HepG2 (cell line): ENCODE results near the gene SDC4. TPM values are rescaled to one million over a fixed set of nuclear protein-coding genes. Genes with fewer than 3 reads are reported as not detected.

Source experiments
- ATF2 ChIP-seq: sonication (generic); formaldehyde crosslinking; IDR thresholded peaks from 2 replicates; pipeline ENCODE4 v1.4.0; 2020; ENCODE audit warnings: missing genetic modification reagents
- CBX5 ChIP-seq: sonication (generic); formaldehyde crosslinking; IDR thresholded peaks from 2 replicates; pipeline ENCODE4 v1.4.0; 2020; ENCODE audit warnings: missing genetic modification reagents, borderline replicate concordance
- FOXK2 ChIP-seq: fragments of 450-650 bp; IDR thresholded peaks from 2 replicates; pipeline ENCODE4 v1.6.1; 2016
- KDM6A ChIP-seq: IDR thresholded peaks from 2 replicates; pipeline ENCODE4 v1.6.1; 2016; ENCODE audit warnings: low read depth
- MAZ ChIP-seq, 2 experiments: sonication (generic) in 1 of 2; formaldehyde crosslinking in 1 of 2; IDR thresholded peaks; 2 replicates each; pipeline versions ENCODE4 v1.5.0 to v1.6.1; 2012 to 2020; ENCODE audit warnings: low read depth in 2 of 2, mild to moderate bottlenecking in 2 of 2, borderline replicate concordance in 1 of 2, improper control_type of control experiment in 1 of 2, low read length in 1 of 2, missing genetic modification reagents in 1 of 2, moderate library complexity in 1 of 2
- RAD51 ChIP-seq: fragments of 450-650 bp; IDR thresholded peaks from 2 replicates; pipeline ENCODE4 v1.6.1; 2016; ENCODE audit warnings: borderline replicate concordance
- ZFY ChIP-seq: sonication (generic); formaldehyde crosslinking; IDR thresholded peaks from 2 replicates; pipeline ENCODE4 v1.4.0; 2020; ENCODE audit warnings: missing genetic modification reagents
- ZNF33B ChIP-seq: sonication (generic); formaldehyde crosslinking; IDR thresholded peaks from 2 replicates; pipeline ENCODE4 v1.5.1; 2020; ENCODE audit warnings: mild to moderate bottlenecking, missing genetic modification reagents
- ZNF512B ChIP-seq: sonication (generic); formaldehyde crosslinking; IDR thresholded peaks from 2 replicates; pipeline ENCODE4 v1.5.1; 2020; ENCODE audit warnings: missing genetic modification reagents, mild to moderate bottlenecking, borderline replicate concordance
- ZSCAN31 ChIP-seq: sonication (generic); formaldehyde crosslinking; IDR thresholded peaks from 2 replicates; pipeline ENCODE4 v1.5.0; 2020; ENCODE audit warnings: low read depth, mild to moderate bottlenecking, missing genetic modification reagents
- polyA plus RNA-seq, 8 experiments: library from polyadenylated mRNA; depleted of rRNA in 3 of 8; stranded (reverse) in 7 of 8; unstranded in 1 of 8; fragments of >200 nt; fragmentation: Illumina TruSeq in 4 of 8; extraction: Trizol in 4 of 8; gene quantifications; 2 replicates each; pipeline versions ENCODE4 v1.2.1 to v1.2.3, GENCODE V29; 2011 to 2016; ENCODE audit warnings: low read depth in 4 of 8, missing spikeins in 1 of 8, mixed read lengths in 1 of 8; ENCODE audit not compliant: insufficient read depth in 1 of 8
- total RNA-seq, 5 experiments: library from RNA; depleted of rRNA; stranded (reverse); fragments of >200 nt; fragmentation: Illumina TruSeq; extraction: Trizol; gene quantifications; 2 replicates each; pipeline ENCODE4 v1.2.3, GENCODE V29; 2016; ENCODE audit warnings: low read depth in 1 of 5
- TF ChIP-seq, protein P1 (sequence below): sonication (generic); formaldehyde crosslinking; IDR thresholded peaks from 2 replicates; pipeline ENCODE4 v1.4.0; 2020; ENCODE audit warnings: missing genetic modification reagents, mild to moderate bottlenecking, borderline replicate concordance
- TF ChIP-seq, protein P2 (sequence below): sonication (generic); formaldehyde crosslinking; IDR thresholded peaks from 2 replicates; pipeline ENCODE4 v1.5.1; 2020; ENCODE audit warnings: mild to moderate bottlenecking, missing genetic modification reagents, moderate library complexity

The SDC4 gene
- total and polyA plus RNA-seq, 2 of the 13 experiments (the other 11 are each of a cell fraction or from before 2014, with no cell fraction given), result 49.0 to 65.1 TPM

DNA sequence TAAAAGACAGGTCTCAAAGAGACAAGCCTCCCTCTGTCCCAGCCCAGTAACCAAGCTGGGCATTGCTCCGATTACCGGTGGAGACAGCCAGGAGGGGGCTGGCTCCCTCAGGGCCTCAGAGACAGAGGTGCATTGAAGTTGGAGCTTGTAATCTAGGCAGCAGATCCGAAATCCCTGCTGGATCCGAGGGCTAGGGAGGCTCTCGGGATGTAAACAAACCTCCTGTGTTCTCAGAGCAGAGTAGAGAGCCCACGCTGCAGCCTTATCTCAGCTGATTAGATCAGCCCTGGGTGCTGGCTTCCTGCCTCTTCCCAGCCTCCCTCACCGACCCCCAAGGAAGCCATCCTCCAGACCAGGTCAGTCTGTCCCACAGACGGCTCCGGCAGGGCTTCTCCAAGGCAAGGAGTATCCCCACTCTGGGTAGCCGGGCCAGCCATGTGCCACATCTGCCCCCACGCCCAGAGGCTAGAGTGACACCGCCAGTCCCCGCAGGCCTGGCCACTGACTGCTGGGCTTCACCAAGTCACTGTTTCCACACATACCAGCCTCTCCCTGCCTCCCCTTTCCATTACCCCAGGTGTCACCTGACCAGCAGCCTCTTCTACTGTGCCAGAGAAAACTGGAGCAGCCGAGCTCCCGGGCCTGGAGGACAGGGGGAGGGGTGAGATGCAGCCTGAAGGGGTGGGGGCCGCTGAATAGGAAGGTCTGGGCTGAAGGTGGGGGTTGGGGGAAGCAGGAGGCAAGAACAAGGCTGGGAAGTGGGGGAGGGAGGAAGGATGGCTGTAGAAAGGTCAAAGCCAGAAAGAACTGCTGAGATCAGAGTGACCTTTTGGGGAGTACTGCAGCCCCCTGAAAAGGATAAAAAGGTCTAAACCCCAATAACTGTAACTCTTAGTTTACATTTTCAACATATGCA is 6.0 kb downstream of the SDC4 start (continued):
- TF ChIP-seq ZNF512B (CRISPR knock-in tag) (no peak; the same call in 1 of the 2 replicates), ATF2 (0 out of 2 replicates have a peak, but pooled peaks have one; percentile 20), ZNF33B (CRISPR knock-in tag) (no peak; the same call in none of the 2 replicates), KDM6A (no peak), CBX5 (0 out of 2 replicates have a peak, but pooled peaks have one; percentile 9), ZSCAN31 (peak; percentile 58; the same call in 1 of the 2 replicates), FOXK2 (no peak), ZFY (CRISPR knock-in tag) (peak; percentile 68), MAZ (IDR thresholded peaks at IDR 0.05; ENCODE audit: borderline replicate concordance, low read depth, low read length) (no peak), MAZ (CRISPR knock-in tag; IDR thresholded peaks at IDR 0.05; ENCODE audit: low read depth) (peak; percentile 73; the same call in 1 of the 2 replicates), RAD51 (no peak)
- TF ChIP-seq, protein P1, sequence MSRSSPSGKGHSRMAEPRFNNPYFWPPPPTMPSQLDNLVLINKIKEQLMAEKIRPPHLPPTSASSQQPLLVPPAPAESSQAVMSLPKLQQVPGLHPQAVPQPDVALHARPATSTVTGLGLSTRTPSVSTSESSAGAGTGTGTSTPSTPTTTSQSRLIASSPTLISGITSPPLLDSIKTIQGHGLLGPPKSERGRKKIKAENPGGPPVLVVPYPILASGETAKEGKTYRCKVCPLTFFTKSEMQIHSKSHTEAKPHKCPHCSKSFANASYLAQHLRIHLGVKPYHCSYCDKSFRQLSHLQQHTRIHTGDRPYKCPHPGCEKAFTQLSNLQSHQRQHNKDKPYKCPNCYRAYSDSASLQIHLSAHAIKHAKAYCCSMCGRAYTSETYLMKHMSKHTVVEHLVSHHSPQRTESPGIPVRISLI (CRISPR knock-in tag), result peak; percentile 29; the same call in 1 of the 2 replicates
- TF ChIP-seq, protein P2, sequence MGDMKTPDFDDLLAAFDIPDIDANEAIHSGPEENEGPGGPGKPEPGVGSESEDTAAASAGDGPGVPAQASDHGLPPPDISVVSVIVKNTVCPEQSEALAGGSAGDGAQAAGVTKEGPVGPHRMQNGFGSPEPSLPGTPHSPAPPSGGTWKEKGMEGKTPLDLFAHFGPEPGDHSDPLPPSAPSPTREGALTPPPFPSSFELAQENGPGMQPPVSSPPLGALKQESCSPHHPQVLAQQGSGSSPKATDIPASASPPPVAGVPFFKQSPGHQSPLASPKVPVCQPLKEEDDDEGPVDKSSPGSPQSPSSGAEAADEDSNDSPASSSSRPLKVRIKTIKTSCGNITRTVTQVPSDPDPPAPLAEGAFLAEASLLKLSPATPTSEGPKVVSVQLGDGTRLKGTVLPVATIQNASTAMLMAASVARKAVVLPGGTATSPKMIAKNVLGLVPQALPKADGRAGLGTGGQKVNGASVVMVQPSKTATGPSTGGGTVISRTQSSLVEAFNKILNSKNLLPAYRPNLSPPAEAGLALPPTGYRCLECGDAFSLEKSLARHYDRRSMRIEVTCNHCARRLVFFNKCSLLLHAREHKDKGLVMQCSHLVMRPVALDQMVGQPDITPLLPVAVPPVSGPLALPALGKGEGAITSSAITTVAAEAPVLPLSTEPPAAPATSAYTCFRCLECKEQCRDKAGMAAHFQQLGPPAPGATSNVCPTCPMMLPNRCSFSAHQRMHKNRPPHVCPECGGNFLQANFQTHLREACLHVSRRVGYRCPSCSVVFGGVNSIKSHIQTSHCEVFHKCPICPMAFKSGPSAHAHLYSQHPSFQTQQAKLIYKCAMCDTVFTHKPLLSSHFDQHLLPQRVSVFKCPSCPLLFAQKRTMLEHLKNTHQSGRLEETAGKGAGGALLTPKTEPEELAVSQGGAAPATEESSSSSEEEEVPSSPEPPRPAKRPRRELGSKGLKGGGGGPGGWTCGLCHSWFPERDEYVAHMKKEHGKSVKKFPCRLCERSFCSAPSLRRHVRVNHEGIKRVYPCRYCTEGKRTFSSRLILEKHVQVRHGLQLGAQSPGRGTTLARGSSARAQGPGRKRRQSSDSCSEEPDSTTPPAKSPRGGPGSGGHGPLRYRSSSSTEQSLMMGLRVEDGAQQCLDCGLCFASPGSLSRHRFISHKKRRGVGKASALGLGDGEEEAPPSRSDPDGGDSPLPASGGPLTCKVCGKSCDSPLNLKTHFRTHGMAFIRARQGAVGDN (CRISPR knock-in tag), result peak; percentile 93
